A549 (cell line): Measurements from ENCODE around the gene HPGD. TPM values are rescaled to one million over a fixed set of nuclear protein-coding genes. Genes with fewer than 3 reads are reported as not detected.

ENCODE experiments used
- ATAC-seq, 2 experiments: fragments of 200-7000 bp in 1 of 2; fragments of >200 bp in 1 of 2; cut with Nextera tagmentation in 1 of 2; cut with Tn5 transposase in 1 of 2; 3 replicates each; pipeline versions ENCODE4 v1.8.0 to v1.9.1; 2018 to 2020; ENCODE audit warnings: mild to moderate bottlenecking in 1 of 2, moderate library complexity in 1 of 2
- CTCF ChIA-PET: fragments of 300-600 bp; sonication (Branson Sonifier 250); formaldehyde crosslinking; extraction: SDS; loops from one replicate; lab custom pipeline; 2021; ENCODE audit warnings: antibody characterized with exemption, inconsistent platforms; lab: Yijun Ruan, JAX
- POLR2A ChIA-PET: fragments of 350-600 bp; formaldehyde crosslinking; extraction: SDS; loops from one replicate; lab custom pipeline; 2021; ENCODE audit warnings: antibody characterized with exemption, inconsistent platforms; lab: Yijun Ruan, JAX
- DNase-seq, 2 experiments: peaks; one replicate each; pipeline versions ENCODE4 v3.0.0 to v3.0.0-alpha.2; 2011 to 2016; ENCODE audit warnings: low read depth in 1 of 2, low spot score in 1 of 2
- FAIRE-seq: peaks from 2 replicates; lab custom pipeline; 2011; peaks lifted over from hg19 to GRCh38; lab: Jason Lieb, UNC
- H3K27ac ChIP-seq, 2 experiments: fragments of >200 bp; sonication (Bioruptor Twin); formaldehyde crosslinking; 3 replicates each; pipeline ENCODE4 v1.5.1; 2016 to 2017
- H3K4me1 ChIP-seq: fragments of >200 bp; sonication (Bioruptor Twin); formaldehyde crosslinking; 3 replicates; pipeline ENCODE4 v1.6.1; 2016
- H3K4me2 ChIP-seq: fragments of >200 bp; sonication (Bioruptor Twin); formaldehyde crosslinking; 3 replicates; pipeline ENCODE4 v1.6.1; 2016
- H3K4me3 ChIP-seq: fragments of >200 bp; sonication (Bioruptor Twin); formaldehyde crosslinking; 3 replicates; pipeline ENCODE4 v1.5.1; 2016
- H3K9me3 ChIP-seq: fragments of >200 bp; sonication (Bioruptor Twin); formaldehyde crosslinking; 3 replicates; pipeline ENCODE4 v1.6.1; 2016
- BCL3 ChIP-seq: fragments of >200 bp; sonication (Bioruptor Twin); formaldehyde crosslinking; IDR thresholded peaks from 3 replicates; pipeline ENCODE4 v1.6.1; 2016
- BHLHE40 ChIP-seq: IDR thresholded peaks from 2 replicates; pipeline ENCODE4 v1.6.1; 2012; ENCODE audit warnings: low read depth, low read length, inconsistent platforms
- CBX2 ChIP-seq: fragments of 200-600 bp; sonication (generic); IDR thresholded peaks from 2 replicates; pipeline ENCODE4 v1.6.1; 2016; ENCODE audit warnings: low read depth, mild to moderate bottlenecking, borderline replicate concordance
- CBX8 ChIP-seq: fragments of 200-600 bp; sonication (generic); IDR thresholded peaks from 2 replicates; pipeline ENCODE4 v1.6.1; 2016
- CEBPB ChIP-seq, 2 experiments: fragments of >200 bp in 1 of 2; sonication (Bioruptor Twin) in 1 of 2; formaldehyde crosslinking in 1 of 2; IDR thresholded peaks; 2 replicates each; pipeline ENCODE4 v1.6.1; 2012 to 2016
- CHD2 ChIP-seq: fragments of 150-350 bp; IDR thresholded peaks from 2 replicates; pipeline ENCODE4 v1.6.1; 2014; ENCODE audit warnings: low read length; ENCODE audit not compliant: partially characterized antibody
- CTCF ChIP-seq: fragments of >200 bp; sonication (Bioruptor Twin); formaldehyde crosslinking; IDR thresholded peaks from 3 replicates; pipeline ENCODE4 v1.5.1; 2016
- E2F6 ChIP-seq: IDR thresholded peaks from 2 replicates; pipeline ENCODE4 v1.6.1; 2012; ENCODE audit warnings: low read depth, borderline replicate concordance
- EHMT2 ChIP-seq: fragments of 200-600 bp; sonication (generic); IDR thresholded peaks from 2 replicates; pipeline ENCODE4 v1.6.1; 2016; ENCODE audit warnings: antibody characterized with exemption, low read depth, mild to moderate bottlenecking, moderate library complexity
- EP300 ChIP-seq, 2 experiments: fragments of >200 bp; sonication (Bioruptor Twin); formaldehyde crosslinking; IDR thresholded peaks; 2 replicates in 1 of 2; 3 replicates in 1 of 2; pipeline ENCODE4 v1.6.1; 2016 to 2017
- ESRRA ChIP-seq: fragments of 150-350 bp; IDR thresholded peaks from 2 replicates; pipeline ENCODE4 v1.6.1; 2014; ENCODE audit warnings: mild to moderate bottlenecking, low read length, borderline replicate concordance
- GATA3 ChIP-seq: IDR thresholded peaks from 2 replicates; pipeline ENCODE4 v1.6.1; 2012; ENCODE audit warnings: borderline replicate concordance
- HES2 ChIP-seq: fragments of >200 bp; sonication (Bioruptor Twin); formaldehyde crosslinking; IDR thresholded peaks from 2 replicates; pipeline ENCODE4 v1.6.1; 2016
- HOXA7 ChIP-seq: fragments of 250-450 bp; sonication (Bioruptor Pico); IDR thresholded peaks from 2 replicates; pipeline ENCODE4 v1.5.0; 2020; ENCODE audit warnings: mild to moderate bottlenecking, moderate library complexity
- HOXB5 ChIP-seq: fragments of 250-450 bp; sonication (Bioruptor Pico); IDR thresholded peaks from 2 replicates; pipeline ENCODE4 v1.5.0; 2020; ENCODE audit warnings: mild to moderate bottlenecking, moderate library complexity
- JUN ChIP-seq, 2 experiments: fragments of >200 bp; sonication (Bioruptor Twin); formaldehyde crosslinking; IDR thresholded peaks; 2 replicates in 1 of 2; 3 replicates in 1 of 2; pipeline ENCODE4 v1.6.1; 2016 to 2017
- KDM1A ChIP-seq: fragments of 200-600 bp; sonication (generic); IDR thresholded peaks from 2 replicates; pipeline ENCODE4 v1.6.1; 2016; ENCODE audit warnings: low read depth, mild to moderate bottlenecking
- MAFK ChIP-seq: fragments of 450-650 bp; IDR thresholded peaks from 2 replicates; pipeline ENCODE4 v1.6.1; 2014; ENCODE audit not compliant: partially characterized antibody
- MAZ ChIP-seq: fragments of 150-350 bp; IDR thresholded peaks from 2 replicates; pipeline ENCODE4 v1.6.1; 2014; ENCODE audit warnings: antibody characterized with exemption, low read depth, low read length, borderline replicate concordance
- PHF8 ChIP-seq: fragments of 200-600 bp; sonication (generic); IDR thresholded peaks from 2 replicates; pipeline ENCODE4 v1.6.1; 2016; ENCODE audit warnings: low read depth, mild to moderate bottlenecking, antibody characterized with exemption, moderate library complexity, borderline replicate concordance
- RARB ChIP-seq: fragments of 250-450 bp; sonication (Bioruptor Pico); IDR thresholded peaks from 2 replicates; pipeline ENCODE4 v1.8.0; 2021; ENCODE audit warnings: mild to moderate bottlenecking, moderate library complexity
- REST ChIP-seq: fragments of 200-600 bp; sonication (generic); IDR thresholded peaks from 2 replicates; pipeline ENCODE4 v1.6.1; 2016; ENCODE audit warnings: antibody characterized with exemption, mild to moderate bottlenecking, moderate library complexity
- SMC3 ChIP-seq: fragments of >200 bp; sonication (Bioruptor Twin); formaldehyde crosslinking; IDR thresholded peaks from 3 replicates; pipeline ENCODE4 v1.6.1; 2018; ENCODE audit warnings: inconsistent platforms
- TP53 ChIP-seq: fragments of 250-450 bp; sonication (Bioruptor Pico); IDR thresholded peaks from 2 replicates; pipeline ENCODE4 v1.5.0; 2021; ENCODE audit warnings: mild to moderate bottlenecking, moderate library complexity
- USF2 ChIP-seq: fragments of 450-650 bp; IDR thresholded peaks from 2 replicates; pipeline ENCODE4 v1.6.1; 2014; ENCODE audit warnings: antibody characterized with exemption
- ZNF302 ChIP-seq: fragments of 250-450 bp; sonication (Bioruptor Pico); IDR thresholded peaks from 2 replicates; pipeline ENCODE4 v1.9.0; 2021; ENCODE audit warnings: inconsistent platforms, mild to moderate bottlenecking, moderate library complexity
- ZSCAN20 ChIP-seq: fragments of 250-450 bp; sonication (Bioruptor Pico); IDR thresholded peaks from 2 replicates; pipeline ENCODE4 v1.8.0; 2022; ENCODE audit warnings: mild to moderate bottlenecking, moderate library complexity
- WGBS: methylation state at CpG from one replicate; pipeline ENCODE4 v1.1.6; 2017; ENCODE audit errors: missing lambda C conversion rate; 5-methylcytosine and 5-hydroxymethylcytosine counted together
- polyA plus RNA-seq, 4 experiments: library from polyadenylated mRNA; depleted of rRNA in 3 of 4; stranded (reverse); fragments of >200 nt; fragmentation: RNase III in 1 of 4; extraction: RNeasy Plus Mini Kit Qiagen cat#74134 plus additional on column Dnase treatment in 1 of 4; gene quantifications; 2 replicates in 3 of 4; 3 replicates in 1 of 4; pipeline ENCODE4 v1.2.3, GENCODE V29; 2011 to 2017

Gene HPGD
- polyA plus RNA-seq, 2 of the 4 experiments (the other 2 are of a cell fraction) = 114 to 127 TPM

- Histone ChIP-seq H3K4me2 (no peak overlapping the region), H3K4me3 (no peak overlapping the region)
- no peak for TF ChIP-seq HOXA7 (CRISPR knock-in tag)
- TF ChIP-seq TP53 (CRISPR knock-in tag) = no peak
- TF ChIP-seq PHF8 = no peak
- TF ChIP-seq E2F6 = no peak
- no peak for TF ChIP-seq ZSCAN20
- TF ChIP-seq BHLHE40 = no peak
- no peak for TF ChIP-seq EP300 (IDR thresholded peaks at IDR 0.05)
- no peak for TF ChIP-seq SMC3
- TF ChIP-seq EHMT2 = no peak
- TF ChIP-seq CEBPB (IDR thresholded peaks at IDR 0.05) = no peak
- no peak for TF ChIP-seq CBX8
- TF ChIP-seq ZNF302 = no peak
- TF ChIP-seq USF2 = no peak
- TF ChIP-seq HES2 = no peak
- no peak for TF ChIP-seq BCL3
- TF ChIP-seq CTCF = no peak
- TF ChIP-seq ESRRA = no peak
- TF ChIP-seq, all 56 proteins: peak for 0
- ATAC-seq = no peak
- DNase-seq = no peak
- no peak for FAIRE-seq
- H3K4me1 ChIP-seq = peaks cover 20% of the 10 kb centered on the region
- no peaks in the 10 kb centered on the region for H3K9me3 ChIP-seq
- 92% methylated on average over 2 of the region's 2 CpGs for WGBS
- ChIA-PET POLR2A (no interaction called here), CTCF (no interaction called here)
- H3K27ac ChIP-seq = peak overlapping the region in 1 of 2 experiments; percentile 16; a peak in 1 of 6 replicates
Measured at GRCh38 chr4:174559894-174560293, 37.6 kb upstream of the HPGD start.

- Histone ChIP-seq H3K4me2 (no peak overlapping the region), H3K4me3 (no peak overlapping the region), H3K4me1 (peaks cover 9% of the 10 kb centered on the region), H3K9me3 (no peaks in the 10 kb centered on the region), H3K27ac (no peak overlapping the region)
- 82% methylated on average over 4 of the region's 4 CpGs for WGBS
- FAIRE-seq (no peak), DNase-seq (no peak), ATAC-seq (no peak)
- ChIA-PET POLR2A (no interaction called here), CTCF (no interaction called here)
- TF ChIP-seq ZNF302 (no peak), KDM1A (no peak), CTCF (no peak), GATA3 (no peak), REST (no peak), MAZ (no peak), HOXA7 (CRISPR knock-in tag) (no peak), BHLHE40 (no peak), JUN (IDR thresholded peaks at IDR 0.05) (no peak), CHD2 (no peak), CBX2 (no peak), RARB (no peak), HOXB5 (CRISPR knock-in tag) (no peak), MAFK (no peak)
Measured at GRCh38 chr4:174555789-174556630, 33.7 kb upstream of the HPGD start.
